HFF-Myc (cell line): ENCODE results near the gene LRRK1.

ENCODE experiments used
- DNase-seq: peaks from one replicate; pipeline ENCODE4 v3.0.0-alpha.2; 2011; ENCODE audit warnings: low read depth; ENCODE audit errors: extremely low read depth
- H3K4me3 ChIP-seq: replicated peaks from 2 replicates; pipeline ENCODE4 v1.5.1; 2011; ENCODE audit warnings: low read depth, mild to moderate bottlenecking, control low read depth, low read length
- CTCF ChIP-seq: IDR thresholded peaks from 2 replicates; pipeline ENCODE4 v1.5.1; 2012; ENCODE audit warnings: mild to moderate bottlenecking, low read depth, low read length, control low read depth; ENCODE audit errors: missing control alignments

LRRK1 gene

GRCh38 chr15:100898661-100899462 is 20.3 kb upstream of the LRRK1 start:
- no peak for TF ChIP-seq CTCF
- no peak for DNase-seq
- no peak overlapping the region for H3K4me3 ChIP-seq

GRCh38 chr15:100899601-100900000 is 19.6 kb upstream of the LRRK1 start:
- no peak for DNase-seq
- no peak for TF ChIP-seq CTCF
- no peak overlapping the region for H3K4me3 ChIP-seq

- TF ChIP-seq CTCF, result no peak
- H3K4me3 ChIP-seq, result no peak overlapping the region
- DNase-seq, result no peak
Measured at GRCh38 chr15:100900136-100900794, 18.9 kb upstream of the LRRK1 start.

GRCh38 chr15:100900795-100901169 is 18.4 kb upstream of the LRRK1 start:
- no peak overlapping the region for H3K4me3 ChIP-seq
- TF ChIP-seq CTCF, result no peak
- DNase-seq, result no peak

GRCh38 chr15:100901296-100901695 is 17.9 kb upstream of the LRRK1 start:
- DNase-seq, result no peak
- H3K4me3 ChIP-seq, result no peak overlapping the region
- TF ChIP-seq CTCF, result no peak

GRCh38 chr15:100901702-100902435 is 17.3 kb upstream of the LRRK1 start:
- 0 out of 2 replicates have a peak overlapping the region, but pooled peaks have one; percentile 12 for H3K4me3 ChIP-seq
- TF ChIP-seq CTCF, result no peak
- no peak for DNase-seq
